NCI-H82 treated with DMSO at 0.1 percent for 48 hours (cell line): Measurements from ENCODE around the gene AARSD1.
"Not testable (repeated sequence)": the region's sequence is repeated elsewhere in the genome, so short reads cannot be mapped to it uniquely, and the experiment has no call there.

Experiments used
- DNase-seq: peaks from one replicate; lab custom pipeline; 2025; ENCODE audit not compliant: unreplicated experiment; lab: John Stamatoyannopoulos, UW

AARSD1 gene

DNA sequence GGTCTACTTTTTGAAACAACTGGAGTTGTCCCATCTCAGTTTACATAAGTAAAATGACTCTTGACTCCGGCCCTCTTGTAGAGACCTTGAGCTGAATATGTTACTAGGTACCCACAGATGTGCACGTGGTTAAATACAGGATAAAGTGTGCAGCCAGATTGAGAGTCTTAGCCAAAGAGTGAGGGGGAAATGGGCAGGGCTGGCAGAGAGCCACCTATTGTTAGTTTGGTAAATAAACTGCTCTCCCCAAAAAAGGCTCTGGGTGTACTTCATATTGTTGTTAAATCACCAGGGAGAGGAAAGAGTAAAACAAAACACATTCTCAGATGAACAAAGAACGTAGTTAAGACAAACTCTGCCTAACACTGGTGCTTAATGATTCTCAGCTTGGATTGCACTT is 43.3 kb downstream of the AARSD1 start:
- DNase-seq = peak; percentile 53

DNA sequence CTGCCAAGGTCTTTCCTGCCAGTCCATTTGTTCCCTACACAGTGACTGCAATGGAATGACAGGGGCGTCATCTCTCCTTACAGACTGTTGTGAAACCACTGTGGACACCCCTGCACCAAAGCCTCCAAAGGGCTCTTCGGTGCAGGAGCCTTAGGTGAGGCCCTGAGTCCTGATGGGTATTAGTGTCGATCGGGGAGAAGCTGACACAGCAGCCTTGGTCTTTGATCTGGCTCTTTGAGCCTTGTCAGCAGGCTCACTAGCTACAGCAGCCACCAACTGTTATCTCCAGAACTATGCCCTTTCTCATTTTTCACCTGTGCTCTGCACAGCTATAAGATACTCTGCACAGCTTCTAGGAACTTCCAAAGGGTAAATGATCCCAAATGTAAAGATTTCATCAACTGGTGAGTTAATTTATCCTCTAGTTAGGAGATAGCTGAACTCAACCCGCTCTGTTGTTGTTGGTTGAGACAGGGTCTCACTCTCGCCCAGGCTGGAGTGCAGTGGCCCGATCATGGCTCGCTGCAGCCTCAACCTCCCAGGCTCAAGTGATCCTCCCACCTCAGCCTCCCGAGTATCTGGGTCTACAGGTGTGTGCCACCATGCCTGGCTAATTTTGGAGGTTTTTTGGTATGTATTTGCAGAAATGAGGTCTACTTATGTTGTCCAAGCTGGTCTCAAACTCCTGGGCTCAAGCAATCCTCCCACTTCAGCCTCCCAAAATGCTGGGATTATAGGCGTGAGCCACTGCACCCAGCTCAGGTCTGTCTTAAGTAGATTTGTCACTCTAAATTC is 44.0 kb downstream of the AARSD1 start:
- DNase-seq = peak; percentile 38

DNA sequence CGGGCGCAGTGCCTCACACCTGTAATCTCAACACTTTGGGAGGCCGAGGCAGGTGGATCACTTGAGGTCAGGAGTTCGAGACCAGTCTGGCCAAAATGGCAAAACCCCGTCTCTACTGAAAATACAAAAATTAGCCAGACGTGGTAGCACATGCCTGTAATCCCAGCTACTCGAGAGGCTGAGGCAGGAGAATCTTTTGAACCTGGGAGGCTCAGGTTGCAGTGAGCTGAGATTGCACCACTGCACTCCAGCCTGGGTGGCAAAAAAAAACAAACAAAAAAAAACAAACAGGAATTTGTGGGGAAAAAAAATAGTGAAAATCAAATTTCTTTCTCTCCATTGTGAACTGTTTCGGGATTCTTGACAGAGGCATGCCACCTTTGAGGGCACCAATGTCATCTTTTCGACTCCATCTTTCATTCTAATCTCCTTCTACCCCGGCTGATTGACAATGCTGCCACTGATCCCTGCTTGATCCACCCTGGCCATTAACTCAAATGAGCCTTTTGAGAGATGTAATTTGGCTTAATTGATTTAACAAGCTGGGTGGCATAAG is 44.7 kb downstream of the AARSD1 start:
- not testable (repeated sequence) for DNase-seq

DNA sequence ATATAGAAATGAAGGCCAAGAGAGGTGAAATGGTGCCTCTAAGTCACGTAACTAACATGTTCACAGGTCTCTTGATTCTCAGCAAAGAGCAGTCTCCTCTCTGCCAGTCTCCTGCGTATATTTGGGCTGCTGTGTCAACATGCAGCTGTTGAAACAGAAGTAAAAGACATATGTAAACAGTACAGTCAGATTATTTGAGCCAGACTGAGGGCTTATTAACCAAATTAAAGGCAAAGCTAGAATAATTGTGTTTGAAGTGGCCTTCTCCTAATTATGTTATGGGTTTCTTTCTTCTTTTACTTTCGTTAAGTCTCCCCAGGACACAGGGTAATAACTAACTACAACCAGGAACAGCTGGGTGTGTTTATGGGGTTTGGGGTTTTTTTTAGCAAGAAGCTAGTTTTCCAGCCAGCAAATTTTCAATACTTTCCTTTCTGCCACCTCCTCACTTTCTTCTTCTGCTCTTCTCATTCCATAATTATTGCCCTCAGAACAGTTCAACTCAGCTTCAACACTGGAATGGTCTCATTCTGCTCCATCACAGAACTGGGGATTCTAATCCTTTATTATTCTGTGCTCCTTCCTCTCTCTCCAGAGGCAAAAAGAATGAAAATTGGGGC is 45.2 kb downstream of the AARSD1 start:
- DNase-seq = no peak

DNA sequence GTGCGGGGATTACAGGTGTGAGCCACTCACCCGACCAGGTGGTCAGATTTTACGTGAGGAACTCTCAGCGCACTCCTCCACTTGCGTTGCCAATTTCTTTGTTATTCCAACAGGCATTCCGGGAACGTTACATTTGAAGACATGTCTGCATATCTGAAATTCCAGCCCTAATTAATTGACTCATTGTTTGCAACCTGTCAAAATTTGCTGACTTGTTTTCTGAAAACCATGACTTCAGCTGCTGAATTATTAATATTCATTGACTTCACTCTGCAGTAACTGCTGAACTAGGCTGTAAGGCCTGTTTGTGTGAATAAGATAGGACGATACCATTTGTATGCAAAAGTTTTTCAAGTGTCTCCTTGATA is 47.0 kb downstream of the AARSD1 start:
- no peak for DNase-seq

DNA sequence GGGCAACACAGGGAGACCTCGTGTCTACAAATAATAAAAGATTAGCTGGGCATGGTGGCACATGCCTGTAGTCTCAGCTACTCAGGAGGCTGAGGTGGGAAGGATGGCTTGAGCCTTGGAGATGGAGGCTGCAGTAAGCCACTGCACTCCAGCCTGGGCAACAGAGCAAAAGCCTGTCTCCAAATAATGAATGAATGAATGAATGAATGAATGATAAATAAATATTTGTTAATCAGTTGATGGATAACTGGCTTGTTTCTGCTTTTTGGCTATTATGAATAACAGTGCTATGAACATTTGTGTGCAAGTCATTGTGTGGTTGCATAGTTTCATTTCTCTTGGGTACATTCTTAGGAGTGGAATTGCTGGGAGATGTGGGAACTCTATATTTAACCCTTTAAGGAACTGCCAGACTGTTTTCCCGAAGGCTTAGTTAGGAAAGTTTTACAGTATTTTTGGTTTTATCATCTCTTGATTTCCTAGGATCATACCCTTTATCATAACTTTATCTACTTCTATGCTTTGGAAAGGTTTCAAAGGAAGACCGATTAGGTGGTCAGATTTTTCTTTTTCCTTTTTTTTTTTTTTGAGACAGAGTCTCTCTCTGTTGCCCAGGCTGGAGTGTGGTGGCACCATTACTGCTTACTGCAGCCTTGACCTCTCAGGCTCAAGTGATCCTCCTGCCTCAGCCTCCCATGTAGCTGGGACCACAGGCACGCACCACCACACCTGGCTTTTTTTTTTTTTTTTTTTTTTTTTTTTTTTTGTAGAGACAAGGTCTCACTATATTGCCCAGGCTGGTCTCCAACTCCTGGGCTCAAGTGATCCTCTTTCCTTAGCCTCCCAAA is 47.6 kb downstream of the AARSD1 start:
- not testable (repeated sequence) for DNase-seq

DNA sequence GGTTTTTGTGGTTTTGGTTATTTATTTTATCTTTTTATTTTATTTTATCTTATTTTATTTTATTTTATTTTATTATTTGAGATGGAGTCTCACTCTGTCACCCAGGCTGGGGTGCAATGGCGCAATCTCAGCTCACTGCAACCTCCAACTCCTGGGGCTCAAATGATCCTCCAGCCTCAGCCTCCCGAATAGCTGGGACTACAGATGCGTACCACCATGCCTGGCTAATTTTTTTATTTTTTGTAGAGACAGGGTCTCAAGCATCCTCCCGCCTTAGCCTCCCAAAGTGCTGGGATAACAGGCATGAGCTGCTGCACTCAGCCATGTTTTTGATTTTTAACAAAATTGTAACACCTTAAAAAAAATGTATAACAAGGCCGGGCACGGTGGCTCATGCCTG is 49.0 kb downstream of the AARSD1 start:
- DNase-seq = not testable (repeated sequence)

DNA sequence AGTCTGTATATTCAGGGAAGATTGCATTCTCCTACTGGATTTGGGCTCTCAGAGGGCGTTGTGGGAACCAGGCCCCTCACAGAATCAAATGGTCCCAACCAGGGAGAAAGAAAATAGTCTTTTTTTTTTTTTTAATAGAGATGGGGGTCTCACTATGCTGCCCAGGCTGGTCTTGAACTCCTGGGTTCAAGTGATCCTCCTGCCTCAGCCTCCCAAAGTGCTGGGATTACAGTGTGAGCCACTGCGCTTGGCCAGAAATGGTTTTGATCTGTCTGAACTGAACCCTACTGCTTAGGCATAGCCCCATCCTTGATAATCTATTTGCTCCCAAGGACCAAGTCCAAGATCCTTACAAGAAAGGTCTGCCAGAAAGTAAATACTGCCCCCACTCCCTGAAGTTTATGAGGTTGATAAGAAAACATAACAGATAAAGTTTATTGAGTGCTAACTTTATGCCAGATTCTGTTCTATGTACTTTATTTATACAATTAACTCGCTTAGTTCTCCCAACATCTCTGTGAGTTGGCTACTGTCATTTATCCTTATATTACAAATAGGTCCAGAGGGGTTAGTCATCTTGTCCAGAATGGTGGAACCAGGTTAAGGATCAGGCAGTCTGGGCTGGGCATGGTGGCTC is 50.2 kb downstream of the AARSD1 start:
- DNase-seq = no peak

DNA sequence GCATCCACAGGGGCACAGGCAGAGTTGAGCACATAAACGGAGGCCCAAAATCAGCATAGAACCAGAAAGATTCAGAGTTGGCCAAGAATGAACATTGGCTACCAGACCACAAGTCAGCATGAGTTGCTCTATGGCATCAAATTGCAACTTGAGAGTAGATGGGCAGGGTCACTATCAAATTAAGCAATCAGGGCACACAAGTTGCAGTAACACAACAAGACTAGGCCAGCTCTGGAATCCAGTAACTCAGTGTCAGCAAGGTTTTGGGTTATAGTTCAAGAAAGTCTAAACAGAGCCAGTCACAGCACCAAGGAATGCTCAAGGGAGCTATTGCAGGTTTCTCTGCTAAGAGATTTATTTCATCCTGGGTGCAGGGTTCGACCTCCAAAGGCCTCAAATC is 50.7 kb downstream of the AARSD1 start:
- no peak for DNase-seq

DNA sequence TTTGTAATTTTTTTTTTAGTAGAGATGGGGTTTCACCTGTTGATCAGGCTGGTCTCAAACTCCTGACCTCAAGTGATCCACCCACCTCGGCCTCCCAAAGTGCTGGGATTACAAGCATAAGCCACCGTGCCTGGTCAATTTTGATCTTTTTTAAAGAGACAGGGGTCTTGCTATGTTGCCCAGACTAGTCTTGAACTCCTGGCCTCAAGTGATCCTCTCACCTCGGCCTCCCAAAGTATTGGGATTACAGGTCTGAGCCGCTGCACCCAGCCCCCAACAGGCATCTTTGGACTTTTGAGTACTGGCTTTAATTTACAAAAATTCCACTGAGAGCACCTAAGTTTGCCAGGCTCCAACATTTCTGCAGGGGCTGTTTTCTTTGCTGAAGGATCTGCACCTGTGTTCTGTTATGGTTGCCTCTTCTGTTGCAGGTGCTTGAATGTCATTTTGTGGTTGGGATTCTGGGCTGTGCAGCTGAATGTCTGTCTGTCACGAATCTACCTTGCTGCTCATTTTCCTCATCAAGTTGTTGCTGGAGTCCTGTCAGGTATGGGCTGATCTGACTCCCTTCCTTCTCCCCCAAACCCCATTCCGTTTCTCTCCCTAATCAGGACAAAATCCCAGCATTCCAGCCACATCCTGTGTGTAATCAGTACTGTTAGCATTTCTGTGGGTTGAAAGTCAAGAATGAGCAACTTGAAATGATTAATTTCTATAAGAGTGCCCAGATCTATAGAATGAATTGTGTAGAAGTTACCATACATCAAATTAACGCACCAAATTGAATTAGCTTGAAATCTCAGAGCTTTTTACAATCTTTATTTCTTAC is 55.2 kb downstream of the AARSD1 start:
- no peak for DNase-seq

DNA sequence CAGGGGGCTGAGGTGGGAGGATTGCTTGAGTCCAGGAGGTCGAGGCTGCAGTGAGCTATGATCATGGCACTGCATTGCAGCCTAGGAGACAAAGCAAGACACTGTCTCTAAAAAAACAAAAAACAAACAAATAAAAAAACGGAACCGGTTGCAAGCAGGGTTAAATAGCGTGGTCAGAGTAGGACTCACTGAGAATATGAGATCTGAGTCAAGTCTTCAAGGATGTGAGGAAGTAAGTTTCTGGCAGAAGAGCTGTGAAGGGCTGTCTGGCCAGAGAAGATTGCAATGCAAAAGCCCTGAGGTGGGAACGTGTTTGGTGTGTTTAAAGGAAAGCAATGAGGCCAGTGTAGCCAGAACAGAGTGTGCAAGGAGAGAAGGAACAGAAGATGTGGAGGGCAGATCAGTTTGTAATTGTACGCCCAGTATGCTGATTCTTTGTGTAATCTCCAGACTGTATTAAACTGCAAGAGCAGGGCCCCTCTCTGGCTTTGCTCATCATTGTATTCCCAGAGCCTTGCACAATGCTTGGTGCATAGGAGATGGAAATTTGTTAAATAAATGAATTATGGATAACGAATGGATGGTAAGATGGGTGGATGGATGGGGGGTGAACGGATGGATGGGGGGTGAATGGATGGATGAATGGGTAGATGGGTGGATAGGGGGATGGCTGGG is 57.3 kb downstream of the AARSD1 start:
- no peak for DNase-seq

DNA sequence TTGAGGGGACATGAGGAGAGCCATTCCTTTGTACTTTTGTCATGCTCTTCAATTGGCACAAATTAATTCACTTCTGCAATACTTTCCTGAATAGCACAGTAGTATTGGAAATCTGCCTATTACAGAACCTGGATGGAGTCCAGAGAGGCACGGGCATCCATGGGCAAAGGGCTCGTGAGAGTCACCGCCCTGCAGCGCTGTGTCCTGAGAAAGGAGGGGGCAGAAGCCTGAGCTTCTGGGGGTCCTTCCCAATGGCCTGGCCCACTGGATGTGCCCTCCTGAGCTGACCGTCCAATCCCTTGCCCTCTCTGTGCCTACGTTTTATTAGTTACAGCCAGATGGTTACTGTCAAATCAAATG is 60.2 kb downstream of the AARSD1 start:
- no peak for DNase-seq

DNA sequence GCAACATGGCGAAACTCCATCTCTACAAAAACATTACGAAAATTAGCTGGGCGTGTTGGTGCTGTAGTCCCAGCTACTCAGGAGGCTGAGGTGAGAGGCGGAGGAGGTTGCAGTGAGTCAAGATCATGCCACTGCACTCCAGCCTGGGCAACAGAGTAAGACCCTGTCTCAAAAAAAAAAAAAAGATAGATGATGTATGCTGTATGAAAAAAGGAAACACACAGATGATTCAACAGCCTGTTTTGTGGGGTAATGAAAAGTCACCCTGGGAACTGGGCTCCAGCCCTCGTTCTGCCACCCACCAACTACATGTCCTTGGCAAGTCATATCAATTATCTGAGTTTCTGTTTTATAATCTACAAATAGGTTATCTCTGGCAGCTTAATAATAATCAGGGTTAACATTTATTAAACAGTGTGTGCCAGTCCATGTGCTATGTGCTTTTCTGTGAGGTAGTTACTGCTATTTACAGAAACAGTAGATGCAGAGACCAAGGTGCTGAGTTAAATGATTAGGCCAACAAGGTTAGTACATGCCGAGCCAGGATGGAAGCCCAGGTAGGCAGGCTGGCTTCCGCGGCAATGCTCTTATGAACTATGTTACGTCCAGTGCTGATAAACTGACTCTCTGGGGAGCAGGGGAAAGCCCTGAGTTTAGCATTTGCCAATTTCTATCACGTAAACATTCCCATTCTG is 62.6 kb downstream of the AARSD1 start:
- no peak for DNase-seq
